Transverse colon (tissue), 4 donors: ENCODE measurements around the gene ASXL1.

Source experiments
- CTCF ChIP-seq, 5 experiments: fragments of 200-600 bp in 3 of 5; fragments of 450-650 bp in 2 of 5; sonication (generic) in 3 of 5; IDR thresholded peaks; 1 replicate in 2 of 5; 2 replicates in 3 of 5; pipeline ENCODE4 v1.5.1; 2016 to 2017; ENCODE audit warnings: antibody characterized with exemption in 5 of 5, inconsistent platforms in 3 of 5, mild to moderate bottlenecking in 2 of 5, moderate library complexity in 1 of 5
- EP300 ChIP-seq: sonication (generic); formaldehyde crosslinking; IDR thresholded peaks from one replicate; pipeline ENCODE4 v1.6.1; 2017; ENCODE audit warnings: antibody characterized with exemption, low read depth
- POLR2A ChIP-seq: fragments of 450-650 bp; IDR thresholded peaks from one replicate; pipeline ENCODE4 v1.6.1; 2016; ENCODE audit warnings: antibody characterized with exemption, mild to moderate bottlenecking, moderate library complexity
- POLR2AphosphoS5 ChIP-seq, 3 donors: sonication (generic); formaldehyde crosslinking; IDR thresholded peaks; one replicate each; pipeline ENCODE4 v1.6.1; 2016; ENCODE audit warnings: antibody characterized with exemption in 3 of 3

GRCh38 chr20:32355417-32355841 is 2.7 kb upstream of the ASXL1 start:
- TF ChIP-seq CTCF (IDR thresholded peaks at IDR 0.05), result no peak
- TF ChIP-seq POLR2AphosphoS5 (IDR thresholded peaks at IDR 0.05), result no peak
- TF ChIP-seq POLR2A, result no peak
- no peak for TF ChIP-seq EP300
